ENCODE measurements around the gene AARSD1. TPM values are rescaled to one million over a fixed set of nuclear protein-coding genes. Genes with fewer than 3 reads are reported as not detected.
"Not testable (repeated sequence)": the region's sequence is repeated elsewhere in the genome, so short reads cannot be mapped to it uniquely, and the experiment has no call there.

The AARSD1 gene
- 38.0 TPM for polyA plus RNA-seq (2013, experiment 1 of 2)
- polyA plus RNA-seq (2013, experiment 2 of 2) = 42.8 TPM

GRCh38 chr17:42964161-42964932 lies at the start of gene AARSD1:
Gene AARSD1, minus strand, starts transcription at chr17:42964454. Its CDS starts 14 bp downstream, at chr17:42964440.
- peak within 1 kb of the TSS; percentile 48 for H3K27ac ChIP-seq (ENCODE audit: low read depth, low read length)
- H3K9me3 ChIP-seq (ENCODE audit: insufficient read depth, low read depth, low read length) = no peaks in the 10 kb centered on the region
- H3K27me3 ChIP-seq (ENCODE audit: insufficient read depth, low read length) = no peaks in the 10 kb centered on the region
- peaks cover 34% of the 10 kb centered on the region for H3K36me3 ChIP-seq (ENCODE audit: insufficient read depth, low read length)
- peak within 1 kb of the TSS; percentile 73 for H3K4me3 ChIP-seq (ENCODE audit: low read length)
- 5% methylated on average over 43 of the region's 43 CpGs for WGBS
- H3K4me1 ChIP-seq (ENCODE audit: insufficient read depth, low read length) = 0 out of 2 replicates have a peak, but pooled peaks cover 5% of the 10 kb centered on the region
- peak within 1 kb of the TSS; percentile 68 for H3K9ac ChIP-seq (ENCODE audit: low read depth, low read length)

- no peaks in the 10 kb centered on the region for H3K9me3 ChIP-seq (ENCODE audit: insufficient read depth, low read depth, low read length)
- no peak overlapping the region for H3K27ac ChIP-seq (ENCODE audit: low read depth, low read length)
- H3K4me1 ChIP-seq (ENCODE audit: insufficient read depth, low read length) = peaks cover 11% of the 10 kb centered on the region; the same call in 1 of the 2 replicates
- H3K9ac ChIP-seq (ENCODE audit: low read depth, low read length) = no peak overlapping the region
- no peak overlapping the region for H3K4me3 ChIP-seq (ENCODE audit: low read length)
- no peaks in the 10 kb centered on the region for H3K27me3 ChIP-seq (ENCODE audit: insufficient read depth, low read length)
- peaks cover 31% of the 10 kb centered on the region for H3K36me3 ChIP-seq (ENCODE audit: insufficient read depth, low read length)
- 94% methylated on average over 8 of the region's 8 CpGs for WGBS
Observed at GRCh38 chr17:43013296-43013695, 49.0 kb upstream of the AARSD1 start.

GRCh38 chr17:43011728-43012472 lies 47.6 kb upstream of the AARSD1 start:
- H3K27me3 ChIP-seq (ENCODE audit: insufficient read depth, low read length) = no peaks in the 10 kb centered on the region
- H3K36me3 ChIP-seq (ENCODE audit: insufficient read depth, low read length) = peaks cover 22% of the 10 kb centered on the region
- H3K4me1 ChIP-seq (ENCODE audit: insufficient read depth, low read length) = peaks cover 11% of the 10 kb centered on the region; the same call in 1 of the 2 replicates
- H3K4me3 ChIP-seq (ENCODE audit: low read length) = no peak overlapping the region
- WGBS = 90% methylated on average over 15 of the region's 15 CpGs
- no peak overlapping the region for H3K9ac ChIP-seq (ENCODE audit: low read depth, low read length)
- no peak overlapping the region for H3K27ac ChIP-seq (ENCODE audit: low read depth, low read length)
- H3K9me3 ChIP-seq (ENCODE audit: insufficient read depth, low read depth, low read length) = no peaks in the 10 kb centered on the region

- no peaks in the 10 kb centered on the region for H3K9me3 ChIP-seq (ENCODE audit: insufficient read depth, low read depth, low read length)
- H3K27ac ChIP-seq (ENCODE audit: low read depth, low read length) = no peak overlapping the region
- peaks cover 9% of the 10 kb centered on the region; the same call in 1 of the 2 replicates for H3K4me1 ChIP-seq (ENCODE audit: insufficient read depth, low read length)
- H3K27me3 ChIP-seq (ENCODE audit: insufficient read depth, low read length) = no peaks in the 10 kb centered on the region
- no peak overlapping the region for H3K9ac ChIP-seq (ENCODE audit: low read depth, low read length)
- H3K4me3 ChIP-seq (ENCODE audit: low read length) = no peak overlapping the region
- H3K36me3 ChIP-seq (ENCODE audit: insufficient read depth, low read length) = peaks cover 14% of the 10 kb centered on the region
- 96% methylated on average over 5 of the region's 5 CpGs for WGBS
Observed at GRCh38 chr17:43010667-43011308, 46.5 kb upstream of the AARSD1 start.

- Histone ChIP-seq H3K27ac (ENCODE audit: low read depth, low read length) (peak within 1 kb of the TSS; percentile 57), H3K4me1 (ENCODE audit: insufficient read depth, low read length) (no peaks in the 10 kb centered on the region), H3K27me3 (ENCODE audit: insufficient read depth, low read length) (no peaks in the 10 kb centered on the region), H3K4me3 (ENCODE audit: low read length) (peak within 1 kb of the TSS; percentile 53), H3K9me3 (ENCODE audit: insufficient read depth, low read depth, low read length) (no peaks in the 10 kb centered on the region), H3K9ac (ENCODE audit: low read depth, low read length) (peak within 1 kb of the TSS; percentile 54; the same call in 1 of the 2 replicates), H3K36me3 (ENCODE audit: insufficient read depth, low read length) (peaks cover 25% of the 10 kb centered on the region)
- WGBS = 53% methylated on average over 18 of the region's 18 CpGs
Observed at GRCh38 chr17:43006639-43007551, 42.6 kb upstream of the AARSD1 start, which contains the start of gene IFI35. Gene IFI35, plus strand, starts transcription at chr17:43006784. Its CDS starts 164 bp downstream, at chr17:43006948.

GRCh38 chr17:43003542-43004172 lies 39.4 kb upstream of the AARSD1 start:
- H3K27ac ChIP-seq (ENCODE audit: low read depth, low read length) = no peak overlapping the region; the same call in 1 of the 2 replicates
- H3K4me3 ChIP-seq (ENCODE audit: low read length) = no peak overlapping the region
- H3K9ac ChIP-seq (ENCODE audit: low read depth, low read length) = no peak overlapping the region
- H3K36me3 ChIP-seq (ENCODE audit: insufficient read depth, low read length) = peaks cover 53% of the 10 kb centered on the region
- 90% methylated on average over 5 of the region's 5 CpGs for WGBS
- H3K9me3 ChIP-seq (ENCODE audit: insufficient read depth, low read depth, low read length) = no peaks in the 10 kb centered on the region
- no peaks in the 10 kb centered on the region for H3K27me3 ChIP-seq (ENCODE audit: insufficient read depth, low read length)
- H3K4me1 ChIP-seq (ENCODE audit: insufficient read depth, low read length) = peaks cover 11% of the 10 kb centered on the region; the same call in 1 of the 2 replicates

GRCh38 chr17:43000894-43001293 lies 36.6 kb upstream of the AARSD1 start:
- H3K9ac ChIP-seq (ENCODE audit: low read depth, low read length) = peak overlapping the region; percentile 46; the same call in 1 of the 2 replicates
- H3K27me3 ChIP-seq (ENCODE audit: insufficient read depth, low read length); H3K9me3 ChIP-seq (ENCODE audit: insufficient read depth, low read depth, low read length); H3K4me3 ChIP-seq (ENCODE audit: low read length): not testable (repeated sequence)
- 95% methylated on average over 13 of the region's 13 CpGs for WGBS
- H3K27ac ChIP-seq (ENCODE audit: low read depth, low read length) = peak overlapping the region; percentile 45; the same call in 1 of the 2 replicates
- H3K4me1 ChIP-seq (ENCODE audit: insufficient read depth, low read length) = peaks cover 18% of the 10 kb centered on the region
- H3K36me3 ChIP-seq (ENCODE audit: insufficient read depth, low read length) = peaks cover 53% of the 10 kb centered on the region

- Histone ChIP-seq H3K27ac (ENCODE audit: low read depth, low read length) (peak overlapping the region; percentile 94), H3K9me3 (ENCODE audit: insufficient read depth, low read depth, low read length) (no peaks in the 10 kb centered on the region), H3K9ac (ENCODE audit: low read depth, low read length) (peak overlapping the region; percentile 98), H3K27me3 (ENCODE audit: insufficient read depth, low read length) (no peaks in the 10 kb centered on the region), H3K4me1 (ENCODE audit: insufficient read depth, low read length) (peaks cover 18% of the 10 kb centered on the region), H3K36me3 (ENCODE audit: insufficient read depth, low read length) (peaks cover 47% of the 10 kb centered on the region), H3K4me3 (ENCODE audit: low read length) (peak overlapping the region; percentile 91)
- WGBS = 14% methylated on average over 10 of the region's 10 CpGs
Observed at GRCh38 chr17:42999003-42999525, 34.8 kb upstream of the AARSD1 start.

- Histone ChIP-seq H3K4me3 (ENCODE audit: low read length) (peak within 1 kb of the TSS; percentile 91), H3K27me3 (ENCODE audit: insufficient read depth, low read length) (no peaks in the 10 kb centered on the region), H3K9me3 (ENCODE audit: insufficient read depth, low read depth, low read length) (no peaks in the 10 kb centered on the region), H3K27ac (ENCODE audit: low read depth, low read length) (peak within 1 kb of the TSS; percentile 94), H3K9ac (ENCODE audit: low read depth, low read length) (peak within 1 kb of the TSS; percentile 98), H3K4me1 (ENCODE audit: insufficient read depth, low read length) (peaks cover 18% of the 10 kb centered on the region), H3K36me3 (ENCODE audit: insufficient read depth, low read length) (peaks cover 44% of the 10 kb centered on the region)
- under 1% methylated on average over 49 of the region's 49 CpGs for WGBS
Observed at GRCh38 chr17:42997984-42998938, 34.0 kb upstream of the AARSD1 start, which contains the start of gene RPL27. Gene RPL27, plus strand, starts transcription at chr17:42998419. Its CDS starts 332 bp downstream, at chr17:42998751.

Data from HUES64 (cell line).